ENCODE results near the gene HSD17B8. TPM values are rescaled to one million over a fixed set of nuclear protein-coding genes. Genes with fewer than 3 reads are reported as not detected.

HSD17B8 gene
- polyA plus RNA-seq, 2 of the 4 experiments (the other 2 are of a cell fraction): 9.5 to 16.5 TPM

- TF ChIP-seq REST (IDR thresholded peaks at IDR 0.05): no peak
- no peak for TF ChIP-seq POLR2AphosphoS2 (conservative IDR thresholded peaks at IDR 0.05; ENCODE audit: low read length)
Measured at GRCh38 chr6:33185190-33185589, 19.3 kb upstream of the HSD17B8 start (continued).

DNA sequence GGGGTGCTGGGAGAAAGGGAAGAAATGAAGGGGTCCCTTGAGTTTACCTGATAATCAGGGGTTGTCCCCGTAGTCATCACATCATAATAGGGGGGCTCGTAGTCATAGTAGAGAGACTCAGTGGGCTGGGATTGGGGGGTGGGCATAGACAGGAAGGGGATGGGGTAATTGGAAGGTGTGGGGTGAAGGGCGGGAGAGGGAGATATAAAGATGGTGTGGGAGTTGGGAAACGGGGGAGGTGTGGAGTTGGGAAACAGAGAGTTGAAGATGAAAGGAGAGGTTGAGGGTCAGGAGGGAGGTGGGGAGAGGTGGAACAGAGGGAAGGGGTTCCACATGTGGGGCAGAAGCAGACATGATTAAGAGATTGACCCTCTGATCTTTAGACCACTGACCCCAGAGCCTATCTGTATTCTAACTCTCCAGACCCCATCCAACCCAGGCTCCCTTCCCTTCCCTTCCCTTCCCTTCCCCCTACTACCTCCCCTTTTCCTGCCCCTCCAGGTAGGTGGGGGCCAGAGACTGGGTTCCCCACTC lies 18.7 kb upstream of the HSD17B8 start:
- WGBS (ENCODE audit: missing lambda C conversion rate): 19% methylated on average over 3 of the region's 4 CpGs
- TF ChIP-seq POLR2AphosphoS2 (conservative IDR thresholded peaks at IDR 0.05; ENCODE audit: low read length) (no peak), ZNF302 (CRISPR knock-in tag; IDR thresholded peaks at IDR 0.05) (no peak), CBX2 (IDR thresholded peaks at IDR 0.05; ENCODE audit: borderline replicate concordance, low read depth) (no peak), HOXB13 (CRISPR knock-in tag; IDR thresholded peaks at IDR 0.05; ENCODE audit: low read depth) (no peak), ZFP36 (IDR thresholded peaks at IDR 0.05; ENCODE audit: borderline replicate concordance, partially characterized antibody) (no peak), TP53 (CRISPR knock-in tag; IDR thresholded peaks at IDR 0.05) (no peak), ELK1 (IDR thresholded peaks at IDR 0.05; ENCODE audit: low read depth, low read length) (no peak), JUNB (IDR thresholded peaks at IDR 0.05) (no peak), CHD4 (IDR thresholded peaks at IDR 0.05; ENCODE audit: borderline replicate concordance) (no peak), RFX5 (IDR thresholded peaks at IDR 0.05) (no peak), E2F6 (IDR thresholded peaks at IDR 0.05; ENCODE audit: borderline replicate concordance, low read depth) (no peak), MAZ (IDR thresholded peaks at IDR 0.05; ENCODE audit: borderline replicate concordance, low read depth, low read length) (no peak), HOXA7 (CRISPR knock-in tag; IDR thresholded peaks at IDR 0.05) (no peak)
- TF ChIP-seq, protein P1, sequence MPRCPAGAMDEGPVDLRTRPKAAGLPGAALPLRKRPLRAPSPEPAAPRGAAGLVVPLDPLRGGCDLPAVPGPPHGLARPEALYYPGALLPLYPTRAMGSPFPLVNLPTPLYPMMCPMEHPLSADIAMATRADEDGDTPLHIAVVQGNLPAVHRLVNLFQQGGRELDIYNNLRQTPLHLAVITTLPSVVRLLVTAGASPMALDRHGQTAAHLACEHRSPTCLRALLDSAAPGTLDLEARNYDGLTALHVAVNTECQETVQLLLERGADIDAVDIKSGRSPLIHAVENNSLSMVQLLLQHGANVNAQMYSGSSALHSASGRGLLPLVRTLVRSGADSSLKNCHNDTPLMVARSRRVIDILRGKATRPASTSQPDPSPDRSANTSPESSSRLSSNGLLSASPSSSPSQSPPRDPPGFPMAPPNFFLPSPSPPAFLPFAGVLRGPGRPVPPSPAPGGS (IDR thresholded peaks at IDR 0.05): no peak
- TF ChIP-seq, protein P2, sequence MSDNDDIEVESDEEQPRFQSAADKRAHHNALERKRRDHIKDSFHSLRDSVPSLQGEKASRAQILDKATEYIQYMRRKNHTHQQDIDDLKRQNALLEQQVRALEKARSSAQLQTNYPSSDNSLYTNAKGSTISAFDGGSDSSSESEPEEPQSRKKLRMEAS (IDR thresholded peaks at IDR 0.05): no peak
- Histone ChIP-seq H3K4me2 (no peak overlapping the region), H3K27ac (no peak overlapping the region), H3K9me3 (no peaks in the 10 kb centered on the region; the same call in 2 of the 3 replicates), H3K4me1 (no peaks in the 10 kb centered on the region), H3K4me3 (no peak overlapping the region)
- ChIA-PET POLR2A (no interaction called here), CTCF (interaction anchor here (1.0 to 1.2 kb wide), 2 partner anchors 10 to 63 kb away, joined by 3 to 4 read pairs; no protein-coding TSS in a partner anchor)
- FAIRE-seq: no peak
- no peak for ATAC-seq
- no peak for DNase-seq (ENCODE audit: low read depth in 1 of 2, low spot score in 1 of 2)

- Histone ChIP-seq H3K4me1 (no peaks in the 10 kb centered on the region), H3K4me2 (no peak overlapping the region), H3K4me3 (no peak overlapping the region), H3K9me3 (no peaks in the 10 kb centered on the region; the same call in 2 of the 3 replicates), H3K27ac (no peak overlapping the region)
- CTCF ChIA-PET: no interaction called here
- POLR2A ChIA-PET: no interaction called here
- no peak for ATAC-seq
- TF ChIP-seq ZFP36 (IDR thresholded peaks at IDR 0.05; ENCODE audit: borderline replicate concordance, partially characterized antibody) (no peak), RARB (CRISPR knock-in tag; IDR thresholded peaks at IDR 0.05) (no peak), TP53 (CRISPR knock-in tag; IDR thresholded peaks at IDR 0.05) (no peak), HOXB13 (CRISPR knock-in tag; IDR thresholded peaks at IDR 0.05; ENCODE audit: low read depth) (no peak), PHF8 (IDR thresholded peaks at IDR 0.05; ENCODE audit: borderline replicate concordance, low read depth) (no peak), SMC3 (IDR thresholded peaks at IDR 0.05) (no peak)
- 85% methylated on average over 1 of the region's 1 CpG for WGBS (ENCODE audit: missing lambda C conversion rate)
- FAIRE-seq: no peak
- DNase-seq (ENCODE audit: low read depth in 1 of 2, low spot score in 1 of 2): no peak
Measured at GRCh38 chr6:33187809-33188208, 16.6 kb upstream of the HSD17B8 start.
